HTR-8/SVneo (cell line): ENCODE measurements around the gene VPS52.

Source experiments
- DNase-seq: peaks from one replicate; pipeline ENCODE4 v3.0.0; 2011; ENCODE audit warnings: low spot score, mixed read lengths; ENCODE audit not compliant: insufficient read length
- FAIRE-seq: peaks from 2 replicates; lab custom pipeline; 2011; peaks lifted over from hg19 to GRCh38; lab: Jason Lieb, UNC

Gene VPS52

GRCh38 chr6:33201935-33202334, 69.7 kb downstream of the VPS52 start:
- no peak for FAIRE-seq
- DNase-seq: no peak

DNA sequence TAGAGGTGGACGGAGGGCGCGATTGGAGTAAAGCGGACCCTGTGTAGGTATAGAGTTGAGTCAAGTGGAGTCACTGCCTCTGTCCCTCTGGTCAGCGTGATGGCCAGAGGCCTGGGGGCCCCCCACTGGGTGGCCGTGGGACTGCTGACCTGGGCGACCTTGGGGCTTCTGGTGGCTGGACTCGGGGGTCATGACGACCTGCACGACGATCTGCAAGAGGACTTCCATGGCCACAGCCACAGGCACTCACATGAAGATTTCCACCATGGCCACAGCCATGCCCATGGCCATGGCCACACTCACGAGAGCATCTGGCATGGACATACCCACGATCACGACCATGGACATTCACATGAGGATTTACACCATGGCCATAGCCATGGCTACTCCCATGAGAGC, 70.5 kb downstream of the VPS52 start:
- FAIRE-seq (no peak), DNase-seq (no peak)
